Mesendoderm (in vitro differentiated cells): ENCODE results near the gene FMNL3. TPM values are rescaled to one million over a fixed set of nuclear protein-coding genes. Genes with fewer than 3 reads are reported as not detected.
A peak's percentile ranks its signal among the peaks of the same experiment; 100 is the strongest.

Experiments
- DNase-seq: peaks from one replicate; pipeline ENCODE4 v3.0.0; 2013
- H2AK5ac ChIP-seq: 2 replicates; pipeline ENCODE4 v1.6.1; 2013; ENCODE audit warnings: low read length, inconsistent platforms
- H2BK120ac ChIP-seq: 2 replicates; pipeline ENCODE4 v1.6.1; 2013; ENCODE audit warnings: low read depth, mild to moderate bottlenecking, low read length, moderate library complexity, mixed read lengths
- H2BK15ac ChIP-seq: replicated peaks from 2 replicates; pipeline ENCODE4 v1.6.1; 2013; ENCODE audit warnings: low read depth, mild to moderate bottlenecking, moderate library complexity
- H2BK5ac ChIP-seq: 2 replicates; pipeline ENCODE4 v1.6.1; 2013; ENCODE audit warnings: low read length, inconsistent platforms
- H3K18ac ChIP-seq: 2 replicates; pipeline ENCODE4 v1.6.1; 2013; ENCODE audit warnings: mild to moderate bottlenecking, low read length, mixed read lengths
- H3K23ac ChIP-seq: one replicate; pipeline ENCODE4 v1.6.1; 2013; ENCODE audit warnings: low read length
- H3K27ac ChIP-seq: 2 replicates; pipeline ENCODE4 v1.5.1; 2013; ENCODE audit warnings: low read depth, mild to moderate bottlenecking, inconsistent platforms, low read length, moderate library complexity
- H3K27me3 ChIP-seq: 2 replicates; pipeline ENCODE4 v1.6.1; 2013; ENCODE audit warnings: low read length, control low read depth, mild to moderate bottlenecking, inconsistent platforms; ENCODE audit not compliant: insufficient read depth, poor library complexity
- H3K36me3 ChIP-seq: 2 replicates; pipeline ENCODE4 v1.6.1; 2013; ENCODE audit warnings: low read length, inconsistent platforms; ENCODE audit not compliant: control insufficient read depth, insufficient read depth
- H3K4ac ChIP-seq: one replicate; pipeline ENCODE4 v1.6.1; 2013; ENCODE audit warnings: low read depth, mild to moderate bottlenecking, low read length, moderate library complexity
- H3K4me1 ChIP-seq: 2 replicates; pipeline ENCODE4 v1.6.1; 2013; ENCODE audit warnings: low read depth, low read length, inconsistent platforms; ENCODE audit not compliant: control insufficient read depth
- H3K4me2 ChIP-seq: 2 replicates; pipeline ENCODE4 v1.6.1; 2013; ENCODE audit warnings: low read length
- H3K4me3 ChIP-seq: 2 replicates; pipeline ENCODE4 v1.5.1; 2013; ENCODE audit warnings: mild to moderate bottlenecking, low read length
- H3K56ac ChIP-seq: one replicate; pipeline ENCODE4 v1.6.1; 2013; ENCODE audit warnings: low read length
- H3K79me1 ChIP-seq: 2 replicates; pipeline ENCODE4 v1.6.1; 2013; ENCODE audit warnings: low read length, inconsistent platforms
- H3K79me2 ChIP-seq: 2 replicates; pipeline ENCODE4 v1.6.1; 2013; ENCODE audit warnings: mild to moderate bottlenecking, low read length; ENCODE audit not compliant: control insufficient read depth, insufficient read depth
- H3K9ac ChIP-seq: 2 replicates; pipeline ENCODE4 v1.6.1; 2013; ENCODE audit warnings: low read length, inconsistent platforms
- H4K5ac ChIP-seq: one replicate; pipeline ENCODE4 v1.6.1; 2013; ENCODE audit warnings: low read length
- H4K8ac ChIP-seq: one replicate; pipeline ENCODE4 v1.6.1; 2013; ENCODE audit warnings: low read depth, mild to moderate bottlenecking, control low read depth, low read length, moderate library complexity
- WGBS: extraction: QIAGEN DNeasy Blood & Tissue Kit; methylation state at CpG from one replicate; pipeline ENCODE4 v1.1.7; 2013; ENCODE audit warnings: low lambda C conversion rate, missing lambda C conversion rate; ENCODE audit not compliant: insufficient coverage; ENCODE audit errors: extremely low coverage; 5-methylcytosine and 5-hydroxymethylcytosine counted together
- polyA plus RNA-seq, 2 experiments: library from polyadenylated mRNA; stranded (reverse); fragments of 200-250 nt; gene quantifications; one replicate each; pipeline ENCODE4 v1.2.3, GENCODE V29; 2013

Gene FMNL3, protein sequence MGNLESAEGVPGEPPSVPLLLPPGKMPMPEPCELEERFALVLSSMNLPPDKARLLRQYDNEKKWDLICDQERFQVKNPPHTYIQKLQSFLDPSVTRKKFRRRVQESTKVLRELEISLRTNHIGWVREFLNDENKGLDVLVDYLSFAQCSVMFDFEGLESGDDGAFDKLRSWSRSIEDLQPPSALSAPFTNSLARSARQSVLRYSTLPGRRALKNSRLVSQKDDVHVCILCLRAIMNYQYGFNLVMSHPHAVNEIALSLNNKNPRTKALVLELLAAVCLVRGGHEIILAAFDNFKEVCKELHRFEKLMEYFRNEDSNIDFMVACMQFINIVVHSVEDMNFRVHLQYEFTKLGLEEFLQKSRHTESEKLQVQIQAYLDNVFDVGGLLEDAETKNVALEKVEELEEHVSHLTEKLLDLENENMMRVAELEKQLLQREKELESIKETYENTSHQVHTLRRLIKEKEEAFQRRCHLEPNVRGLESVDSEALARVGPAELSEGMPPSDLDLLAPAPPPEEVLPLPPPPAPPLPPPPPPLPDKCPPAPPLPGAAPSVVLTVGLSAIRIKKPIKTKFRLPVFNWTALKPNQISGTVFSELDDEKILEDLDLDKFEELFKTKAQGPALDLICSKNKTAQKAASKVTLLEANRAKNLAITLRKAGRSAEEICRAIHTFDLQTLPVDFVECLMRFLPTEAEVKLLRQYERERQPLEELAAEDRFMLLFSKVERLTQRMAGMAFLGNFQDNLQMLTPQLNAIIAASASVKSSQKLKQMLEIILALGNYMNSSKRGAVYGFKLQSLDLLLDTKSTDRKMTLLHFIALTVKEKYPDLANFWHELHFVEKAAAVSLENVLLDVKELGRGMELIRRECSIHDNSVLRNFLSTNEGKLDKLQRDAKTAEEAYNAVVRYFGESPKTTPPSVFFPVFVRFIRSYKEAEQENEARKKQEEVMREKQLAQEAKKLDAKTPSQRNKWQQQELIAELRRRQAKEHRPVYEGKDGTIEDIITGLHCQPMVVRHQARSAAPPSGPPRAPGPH
- polyA plus RNA-seq (2013, experiment 1 of 2), result 11.1 TPM
- 11.3 TPM for polyA plus RNA-seq (2013, experiment 2 of 2)

- no peaks in the 10 kb centered on the region for H3K36me3 ChIP-seq
- peaks cover 37% of the 10 kb centered on the region for H3K79me2 ChIP-seq
- DNase-seq, result peak; percentile 95
- H4K5ac ChIP-seq, result no peak within 1 kb of the TSS
- H3K79me1 ChIP-seq, result peaks cover 16% of the 10 kb centered on the region
- H3K4ac ChIP-seq, result peak within 1 kb of the TSS; percentile 61
- H3K4me2 ChIP-seq, result peak within 1 kb of the TSS; percentile 84
- no peaks in the 10 kb centered on the region for H3K27me3 ChIP-seq
- H3K27ac ChIP-seq, result peak within 1 kb of the TSS; percentile 90
- no peak within 1 kb of the TSS for H2BK5ac ChIP-seq
- peak within 1 kb of the TSS; percentile 93 for H3K18ac ChIP-seq
- peak within 1 kb of the TSS; percentile 84 for H3K23ac ChIP-seq
- peak within 1 kb of the TSS; percentile 93 for H3K56ac ChIP-seq
- H4K8ac ChIP-seq, result no peak within 1 kb of the TSS
- peaks cover 14% of the 10 kb centered on the region for H3K4me1 ChIP-seq
- peak within 1 kb of the TSS; percentile 1 for H2BK15ac ChIP-seq
- peak within 1 kb of the TSS; percentile 27 for H2AK5ac ChIP-seq
- peak within 1 kb of the TSS; percentile 91 for H3K9ac ChIP-seq
- WGBS, result no CpG with 5 or more reads among the region's 93 CpGs
- peak within 1 kb of the TSS; percentile 81 for H3K4me3 ChIP-seq
- peak within 1 kb of the TSS; percentile 86 for H2BK120ac ChIP-seq
Measured at GRCh38 chr12:49707128-49707811, at the start of gene FMNL3. FMNL3 (minus strand) TSS chr12:49707405; CDS start chr12:49707180, 225 bp downstream.

DNA sequence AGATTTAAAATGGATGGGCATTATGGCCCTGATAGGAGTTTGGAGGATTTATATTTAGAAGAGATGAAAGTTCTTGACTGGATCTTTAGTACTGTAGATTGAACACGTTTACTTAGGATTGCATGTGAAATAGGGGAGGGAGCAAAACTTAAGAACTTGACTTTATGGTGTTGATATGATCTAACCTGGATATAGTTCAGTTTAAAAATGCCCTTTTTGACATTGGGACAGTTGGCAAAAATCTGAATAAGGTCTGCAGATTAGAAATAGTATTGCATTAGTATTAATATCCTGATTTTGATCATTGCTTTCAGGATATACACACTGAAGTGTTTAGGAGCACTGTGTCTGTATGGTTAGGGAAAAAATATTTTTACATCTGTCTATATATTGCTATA, 43.8 kb upstream of the FMNL3 start:
- Histone ChIP-seq H3K36me3 (peaks cover 4% of the 10 kb centered on the region), H2BK15ac (no peak overlapping the region), H3K9ac (no peak overlapping the region), H3K79me1 (peaks cover 8% of the 10 kb centered on the region), H2AK5ac (no peak overlapping the region), H3K4me1 (peaks cover 13% of the 10 kb centered on the region), H3K4ac (no peak overlapping the region), H4K5ac (no peak overlapping the region), H3K4me2 (no peak overlapping the region), H3K23ac (no peak overlapping the region), H3K18ac (no peak overlapping the region), H3K79me2 (peaks cover 69% of the 10 kb centered on the region), H2BK5ac (no peak overlapping the region), H4K8ac (no peak overlapping the region), H3K27ac (no peak overlapping the region), H2BK120ac (no peak overlapping the region), H3K4me3 (no peak overlapping the region), H3K27me3 (no peaks in the 10 kb centered on the region), H3K56ac (no peak overlapping the region)
- DNase-seq, result no peak
- WGBS, result 100% methylated on average over 1 of the region's 1 CpG

DNA sequence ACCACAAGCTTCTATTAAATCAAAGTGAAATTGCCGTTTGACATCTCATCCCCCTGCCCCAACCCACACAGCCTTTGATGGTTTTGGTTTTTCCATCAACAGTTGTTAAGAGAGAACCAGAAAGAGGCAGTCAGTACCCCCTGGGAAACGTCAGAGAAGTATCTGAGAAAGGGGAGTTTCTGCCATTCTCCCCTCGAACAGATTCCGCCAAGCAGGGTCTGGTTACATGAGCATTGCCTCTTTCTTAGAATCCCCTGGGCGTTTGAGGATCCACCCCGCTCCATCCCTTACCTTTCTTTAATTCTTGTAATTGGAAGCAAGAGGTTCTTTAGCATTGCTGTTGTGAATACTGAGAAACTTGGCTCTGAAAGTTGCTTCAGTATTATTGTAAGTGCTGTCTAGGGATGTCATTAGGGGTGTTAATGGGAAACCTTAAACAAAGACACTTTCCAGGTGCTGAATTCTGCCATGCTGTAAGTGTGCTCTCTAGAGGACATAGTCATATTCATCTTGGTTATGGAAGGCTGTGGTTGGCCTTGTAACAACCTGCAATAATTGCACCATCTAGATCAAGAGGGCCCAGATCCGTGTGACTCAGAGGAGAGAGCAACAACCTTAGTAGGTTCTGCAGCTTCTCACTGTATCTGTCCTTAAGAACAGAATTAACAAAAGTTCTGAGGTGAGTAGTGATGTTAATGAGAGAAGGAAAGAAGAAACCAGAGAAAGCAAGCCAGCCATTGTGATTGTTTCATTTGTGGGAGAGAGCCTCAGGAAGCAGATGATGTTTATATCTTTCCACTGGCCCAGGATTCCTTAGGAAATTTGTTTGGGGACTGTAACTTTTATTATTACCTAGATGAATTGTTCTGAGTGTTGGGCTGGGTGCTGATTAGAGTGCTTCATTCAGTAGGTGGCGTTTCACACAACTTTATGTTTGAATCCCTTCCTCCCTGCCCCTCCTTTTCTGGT, 43.1 kb upstream of the FMNL3 start:
- peaks cover 74% of the 10 kb centered on the region for H3K79me2 ChIP-seq
- peak; percentile 72 for DNase-seq
- no peak overlapping the region for H3K23ac ChIP-seq
- H2BK120ac ChIP-seq, result no peak overlapping the region
- no peak overlapping the region for H4K8ac ChIP-seq
- no peak overlapping the region for H3K4ac ChIP-seq
- no peak overlapping the region for H2BK15ac ChIP-seq
- peak overlapping the region; percentile 7 for H3K4me2 ChIP-seq
- peak overlapping the region; percentile 46 for H3K56ac ChIP-seq
- no peak overlapping the region for H3K18ac ChIP-seq
- H3K79me1 ChIP-seq, result peaks cover 8% of the 10 kb centered on the region
- H3K4me1 ChIP-seq, result peaks cover 13% of the 10 kb centered on the region
- peak overlapping the region; percentile 33 for H3K27ac ChIP-seq
- peaks cover 4% of the 10 kb centered on the region for H3K36me3 ChIP-seq
- no peak overlapping the region for H2BK5ac ChIP-seq
- WGBS, result no CpG with 5 or more reads among the region's 8 CpGs
- H4K5ac ChIP-seq, result no peak overlapping the region
- H3K4me3 ChIP-seq, result no peak overlapping the region
- H3K9ac ChIP-seq, result peak overlapping the region; percentile 37
- no peaks in the 10 kb centered on the region for H3K27me3 ChIP-seq
- H2AK5ac ChIP-seq, result no peak overlapping the region

DNA sequence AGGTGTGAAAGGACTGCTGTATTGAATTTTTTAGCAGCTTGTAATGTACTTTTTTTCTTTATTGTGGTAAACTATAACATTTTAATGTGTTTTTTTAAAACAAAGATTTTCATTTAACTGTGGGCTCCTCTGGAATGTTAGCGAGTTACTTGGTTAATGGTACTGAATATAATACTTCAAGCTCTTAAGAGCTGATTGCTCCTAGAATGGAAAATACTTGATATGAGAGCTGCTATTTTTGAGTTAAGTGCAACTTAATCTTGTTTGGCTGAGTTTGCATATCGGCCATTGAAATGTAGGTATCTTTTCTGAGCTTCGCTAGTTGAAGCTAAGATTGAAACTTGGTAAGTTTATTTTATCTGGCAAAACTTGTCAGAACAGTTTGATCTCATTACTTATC, 41.6 kb upstream of the FMNL3 start:
- Histone ChIP-seq H3K4ac (no peak overlapping the region), H2AK5ac (no peak overlapping the region), H3K23ac (no peak overlapping the region), H3K27ac (no peak overlapping the region), H3K27me3 (no peaks in the 10 kb centered on the region), H3K36me3 (peaks cover 4% of the 10 kb centered on the region), H2BK5ac (no peak overlapping the region), H4K8ac (no peak overlapping the region), H3K9ac (no peak overlapping the region), H2BK120ac (no peak overlapping the region), H3K4me3 (no peak overlapping the region), H3K18ac (no peak overlapping the region), H3K56ac (no peak overlapping the region), H3K4me2 (no peak overlapping the region), H3K79me1 (peaks cover 5% of the 10 kb centered on the region), H3K4me1 (peaks cover 13% of the 10 kb centered on the region), H2BK15ac (no peak overlapping the region), H4K5ac (no peak overlapping the region), H3K79me2 (peaks cover 84% of the 10 kb centered on the region)
- WGBS, result no CpG with 5 or more reads among the region's 3 CpGs
- no peak for DNase-seq
